Measurements from ENCODE around the gene SIX2.

SIX2 gene

DNA sequence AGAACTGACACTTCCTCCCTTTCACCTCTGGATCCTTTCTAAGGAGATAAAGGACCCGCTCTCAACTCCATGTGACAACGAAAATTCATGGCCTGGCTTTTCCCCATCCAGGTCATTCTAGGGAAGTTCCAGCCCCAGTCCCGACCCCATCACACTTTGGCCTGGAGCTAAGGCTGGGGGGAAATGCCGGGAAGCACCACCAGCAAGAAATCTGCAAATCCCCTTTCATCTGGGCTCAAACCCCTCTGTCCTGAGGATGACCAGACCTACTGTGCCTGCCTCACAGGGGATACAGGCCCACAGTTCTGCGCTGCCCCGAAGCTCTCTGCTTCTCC is 1.3 kb downstream of the SIX2 start:
- Histone ChIP-seq H3K9me3 (no peaks in the 10 kb centered on the region), H3K27me3 (peaks cover 100% of the 10 kb centered on the region), H3K27ac (no peak overlapping the region), H3K4me1 (ENCODE audit: control insufficient read depth in 1 of 2, insufficient read depth in 1 of 2, low read depth in 1 of 2, low read length in 1 of 2) (peaks cover 13 to 23% of the 10 kb centered on the region in 2 experiments), H3K36me3 (no peaks in the 10 kb centered on the region), H3K4me3 (ENCODE audit: low read depth in 1 of 2, low read length in 1 of 2) (no peak overlapping the region)
- no peak for TF ChIP-seq CTCF (IDR thresholded peaks at IDR 0.05)

- peaks cover 100% of the 10 kb centered on the region for H3K27me3 ChIP-seq
- H3K36me3 ChIP-seq = no peaks in the 10 kb centered on the region
- no peak for TF ChIP-seq CTCF (IDR thresholded peaks at IDR 0.05)
- H3K4me1 ChIP-seq (ENCODE audit: control insufficient read depth in 1 of 2, insufficient read depth in 1 of 2, low read depth in 1 of 2, low read length in 1 of 2) = peaks cover 13 to 23% of the 10 kb centered on the region in 2 experiments
- no peaks in the 10 kb centered on the region for H3K9me3 ChIP-seq
- H3K27ac ChIP-seq = no peak overlapping the region
- no peak overlapping the region for H3K4me3 ChIP-seq (ENCODE audit: low read depth in 1 of 2, low read length in 1 of 2)
These were observed 2.3 kb downstream of the SIX2 start for GRCh38 chr2:45006942-45007287.

DNA sequence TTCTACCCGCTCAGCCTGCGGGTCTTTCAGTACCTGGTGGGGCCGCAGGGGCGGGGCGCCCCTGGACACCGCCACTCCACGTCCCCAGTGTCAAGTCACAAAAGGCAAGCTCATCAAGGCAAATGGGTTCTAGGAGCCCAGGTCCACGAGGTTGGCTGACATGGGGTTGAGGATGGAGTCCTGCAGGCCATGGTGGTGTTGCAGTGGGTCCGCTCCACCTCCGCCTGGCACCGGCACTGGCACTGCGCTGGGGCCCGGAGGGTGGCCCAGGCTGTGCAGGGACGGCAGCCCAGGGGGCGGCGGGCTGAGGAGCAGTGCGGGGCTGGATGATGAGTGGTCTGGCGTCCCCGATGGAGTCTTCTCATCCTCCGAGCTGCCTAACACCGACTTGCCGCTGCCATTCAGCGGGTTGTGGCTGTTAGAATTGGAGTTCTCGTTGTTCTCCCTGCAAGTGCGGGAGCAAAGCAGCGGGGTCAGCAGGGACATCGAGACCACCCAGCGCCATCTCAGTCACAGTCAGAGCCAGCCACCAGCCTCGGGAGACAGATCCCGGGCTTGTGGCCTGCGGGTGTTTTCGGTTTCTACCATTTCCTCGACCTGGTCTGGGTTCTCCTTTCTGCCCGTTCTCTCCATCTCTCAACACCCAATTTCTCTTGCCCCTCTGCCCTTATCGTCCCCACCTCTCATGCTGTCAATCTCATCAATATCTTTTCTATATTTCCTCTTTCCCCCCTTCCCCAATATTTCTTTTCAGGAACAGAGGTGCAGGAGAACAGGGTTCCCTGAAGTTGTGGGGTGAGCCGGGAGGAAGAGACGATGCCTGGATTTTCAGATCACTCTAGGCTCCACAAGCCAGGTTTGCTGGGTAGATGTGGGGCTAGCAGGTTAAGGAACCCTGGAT is 3.0 kb downstream of the SIX2 start:
- H3K27ac ChIP-seq = no peak overlapping the region
- H3K4me1 ChIP-seq (ENCODE audit: control insufficient read depth in 1 of 2, insufficient read depth in 1 of 2, low read depth in 1 of 2, low read length in 1 of 2) = peaks cover 13 to 24% of the 10 kb centered on the region in 2 experiments
- H3K27me3 ChIP-seq = peaks cover 100% of the 10 kb centered on the region
- H3K4me3 ChIP-seq (ENCODE audit: low read depth in 1 of 2, low read length in 1 of 2) = no peak overlapping the region
- H3K36me3 ChIP-seq = no peaks in the 10 kb centered on the region
- no peaks in the 10 kb centered on the region for H3K9me3 ChIP-seq
- TF ChIP-seq CTCF (IDR thresholded peaks at IDR 0.05) = no peak

GRCh38 chr2:45005261-45006002 is 3.8 kb downstream of the SIX2 start:
- no peaks in the 10 kb centered on the region for H3K9me3 ChIP-seq

More at GRCh38 chr2:45005261-45006002, 3.8 kb downstream of the SIX2 start:
- Histone ChIP-seq H3K36me3 (no peaks in the 10 kb centered on the region), H3K27ac (no peak overlapping the region), H3K4me3 (ENCODE audit: low read depth in 1 of 2, low read length in 1 of 2) (no peak overlapping the region), H3K27me3 (peaks cover 100% of the 10 kb centered on the region), H3K4me1 (ENCODE audit: control insufficient read depth in 1 of 2, insufficient read depth in 1 of 2, low read depth in 1 of 2, low read length in 1 of 2) (peaks cover 13 to 29% of the 10 kb centered on the region in 2 experiments)
- TF ChIP-seq CTCF (IDR thresholded peaks at IDR 0.05) = no peak
